ENCODE results near the gene STRIP1.

STRIP1 gene

DNA sequence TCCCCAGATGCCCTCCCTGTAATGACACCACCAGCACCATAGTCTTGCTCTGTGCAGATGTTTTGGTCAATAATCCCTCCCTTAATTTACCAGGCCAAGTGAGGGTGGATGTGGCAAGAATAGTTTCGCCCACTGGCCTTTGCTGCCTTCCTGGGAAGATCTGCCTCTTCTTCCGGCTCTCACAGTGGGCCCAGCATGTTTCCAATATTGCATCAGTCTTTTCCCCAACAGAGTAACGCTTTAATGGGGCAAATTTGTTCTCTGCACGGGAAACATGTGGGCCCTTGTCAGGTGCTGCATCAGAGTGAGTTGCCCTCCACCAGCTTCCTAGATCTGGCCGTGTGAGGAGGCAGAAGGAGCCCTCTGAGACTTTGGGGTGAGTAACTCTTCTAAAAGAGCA is 48.1 kb downstream of the STRIP1 start:
- peak overlapping the region; percentile 7 for H3K4me3 Mint-ChIP-seq
- no peak overlapping the region for H3K27ac Mint-ChIP-seq
- no peaks in the 10 kb centered on the region for H3K36me3 Mint-ChIP-seq (ENCODE audit: low read depth)
- peaks cover 58% of the 10 kb centered on the region for H3K27me3 Mint-ChIP-seq (ENCODE audit: low read depth)
- H3K9me3 Mint-ChIP-seq: no peaks in the 10 kb centered on the region
- peaks cover 14% of the 10 kb centered on the region for H3K4me1 Mint-ChIP-seq (ENCODE audit: low read depth)

GRCh38 chr1:110083061-110083865 is 48.8 kb downstream of the STRIP1 start:
- Mint-ChIP-seq H3K4me1 (ENCODE audit: low read depth) (peaks cover 16% of the 10 kb centered on the region), H3K27ac (peak overlapping the region; percentile 5), H3K27me3 (ENCODE audit: low read depth) (peaks cover 56% of the 10 kb centered on the region), H3K36me3 (ENCODE audit: low read depth) (no peaks in the 10 kb centered on the region), H3K9me3 (no peaks in the 10 kb centered on the region), H3K4me3 (peak overlapping the region; percentile 88)

- Mint-ChIP-seq H3K27ac (no peak overlapping the region), H3K36me3 (ENCODE audit: low read depth) (no peaks in the 10 kb centered on the region), H3K4me1 (ENCODE audit: low read depth) (peaks cover 16% of the 10 kb centered on the region), H3K27me3 (ENCODE audit: low read depth) (peaks cover 50% of the 10 kb centered on the region), H3K9me3 (no peaks in the 10 kb centered on the region), H3K4me3 (peak overlapping the region; percentile 88)
Observed at GRCh38 chr1:110083866-110084226, 49.4 kb downstream of the STRIP1 start.

DNA sequence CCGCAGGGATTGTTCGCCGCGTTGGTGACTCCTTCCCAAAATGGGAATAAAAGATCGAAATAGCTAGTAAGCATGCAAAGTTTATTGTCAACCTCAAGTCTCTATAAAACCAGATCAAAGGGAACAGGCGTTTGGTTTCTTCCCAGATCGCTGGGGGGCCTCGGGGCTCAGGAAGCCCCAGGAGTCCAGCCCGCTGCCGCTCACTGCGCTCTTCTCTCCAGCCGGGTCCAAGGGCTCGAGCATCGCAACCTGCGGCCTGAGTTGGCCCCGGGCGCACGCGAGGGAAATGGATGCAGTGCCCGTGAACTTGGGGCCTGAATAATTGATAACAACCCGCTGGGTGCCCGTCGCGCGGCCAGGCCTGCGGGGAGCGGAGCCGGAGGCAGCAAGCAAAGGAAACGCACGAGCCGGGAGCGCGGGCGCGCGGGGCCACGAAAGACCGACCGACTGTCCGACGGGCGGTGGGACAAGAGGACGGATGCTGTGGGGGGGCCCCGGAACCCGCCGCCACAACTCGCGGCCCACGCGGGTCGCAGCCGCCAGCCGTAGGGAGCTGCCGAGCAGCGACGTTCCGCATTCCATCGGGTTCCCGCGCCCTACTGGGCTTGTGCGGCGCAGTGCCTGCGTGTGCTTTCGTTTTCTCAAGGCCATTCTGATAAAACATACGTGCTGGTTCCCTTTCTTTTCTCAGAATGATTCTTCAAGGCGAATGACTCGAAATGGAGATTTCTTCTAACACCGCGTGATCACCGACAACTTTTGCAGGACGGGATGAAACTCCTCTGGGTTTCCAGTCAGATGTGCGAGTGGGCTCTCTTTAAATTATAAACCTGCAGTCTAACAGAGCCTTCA is 50.0 kb downstream of the STRIP1 start:
- peak overlapping the region; percentile 88 for H3K4me3 Mint-ChIP-seq
- H3K27ac Mint-ChIP-seq: no peak overlapping the region
- H3K36me3 Mint-ChIP-seq (ENCODE audit: low read depth): no peaks in the 10 kb centered on the region
- peaks cover 16% of the 10 kb centered on the region for H3K4me1 Mint-ChIP-seq (ENCODE audit: low read depth)
- no peaks in the 10 kb centered on the region for H3K9me3 Mint-ChIP-seq
- H3K27me3 Mint-ChIP-seq (ENCODE audit: low read depth): peaks cover 47% of the 10 kb centered on the region

- Mint-ChIP-seq H3K27me3 (ENCODE audit: low read depth) (peaks cover 52% of the 10 kb centered on the region), H3K36me3 (ENCODE audit: low read depth) (no peaks in the 10 kb centered on the region), H3K9me3 (no peaks in the 10 kb centered on the region), H3K4me1 (ENCODE audit: low read depth) (peaks cover 16% of the 10 kb centered on the region), H3K27ac (no peak overlapping the region), H3K4me3 (no peak overlapping the region)
Observed at GRCh38 chr1:110085671-110086070, 51.2 kb downstream of the STRIP1 start.

- H3K27ac Mint-ChIP-seq: no peak overlapping the region
- peaks cover 55% of the 10 kb centered on the region for H3K27me3 Mint-ChIP-seq (ENCODE audit: low read depth)
- H3K4me3 Mint-ChIP-seq: no peak overlapping the region
- no peaks in the 10 kb centered on the region for H3K36me3 Mint-ChIP-seq (ENCODE audit: low read depth)
- no peaks in the 10 kb centered on the region for H3K9me3 Mint-ChIP-seq
- H3K4me1 Mint-ChIP-seq (ENCODE audit: low read depth): peaks cover 16% of the 10 kb centered on the region
Observed at GRCh38 chr1:110086961-110087360, 52.5 kb downstream of the STRIP1 start.

GRCh38 chr1:110087812-110088738 is 53.7 kb downstream of the STRIP1 start:
- no peaks in the 10 kb centered on the region for H3K9me3 Mint-ChIP-seq
- H3K4me3 Mint-ChIP-seq: no peak overlapping the region
- peaks cover 13% of the 10 kb centered on the region for H3K4me1 Mint-ChIP-seq (ENCODE audit: low read depth)
- no peak overlapping the region for H3K27ac Mint-ChIP-seq
- H3K36me3 Mint-ChIP-seq (ENCODE audit: low read depth): no peaks in the 10 kb centered on the region
- H3K27me3 Mint-ChIP-seq (ENCODE audit: low read depth): peaks cover 58% of the 10 kb centered on the region

- Mint-ChIP-seq H3K36me3 (ENCODE audit: low read depth) (no peaks in the 10 kb centered on the region), H3K4me1 (ENCODE audit: low read depth) (peaks cover 6% of the 10 kb centered on the region), H3K27ac (no peak overlapping the region), H3K9me3 (no peaks in the 10 kb centered on the region), H3K27me3 (ENCODE audit: low read depth) (peaks cover 52% of the 10 kb centered on the region), H3K4me3 (no peak overlapping the region)
Observed at GRCh38 chr1:110088739-110089316, 54.4 kb downstream of the STRIP1 start.

GRCh38 chr1:110089561-110090275 is 55.3 kb downstream of the STRIP1 start:
- Mint-ChIP-seq H3K4me1 (ENCODE audit: low read depth) (peaks cover 3% of the 10 kb centered on the region), H3K36me3 (ENCODE audit: low read depth) (no peaks in the 10 kb centered on the region), H3K4me3 (no peak overlapping the region), H3K27me3 (ENCODE audit: low read depth) (peaks cover 53% of the 10 kb centered on the region), H3K27ac (no peak overlapping the region), H3K9me3 (no peaks in the 10 kb centered on the region)

DNA sequence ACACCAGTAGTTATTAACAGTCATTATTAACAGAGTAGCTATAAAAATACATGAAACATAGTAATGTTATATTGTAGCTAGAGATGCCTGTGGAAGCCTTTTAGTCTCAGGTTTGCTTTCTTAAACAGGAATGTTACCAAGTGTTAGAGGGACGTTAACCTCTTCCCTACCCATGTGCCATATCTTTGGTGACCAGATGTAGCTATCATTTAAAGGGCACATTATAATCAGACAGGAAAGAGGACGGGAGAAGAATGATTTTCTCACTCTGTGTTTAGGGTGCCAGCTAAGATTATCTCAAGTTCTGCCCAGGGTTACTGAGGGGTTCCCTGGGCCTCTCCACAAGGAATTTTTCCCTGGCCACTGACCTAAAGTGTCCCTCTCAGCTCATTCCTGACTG is 57.0 kb downstream of the STRIP1 start:
- Mint-ChIP-seq H3K27me3 (ENCODE audit: low read depth) (peaks cover 44% of the 10 kb centered on the region), H3K4me1 (ENCODE audit: low read depth) (peaks cover 1% of the 10 kb centered on the region), H3K27ac (no peak overlapping the region), H3K4me3 (no peak overlapping the region), H3K36me3 (ENCODE audit: low read depth) (no peaks in the 10 kb centered on the region), H3K9me3 (no peaks in the 10 kb centered on the region)

DNA sequence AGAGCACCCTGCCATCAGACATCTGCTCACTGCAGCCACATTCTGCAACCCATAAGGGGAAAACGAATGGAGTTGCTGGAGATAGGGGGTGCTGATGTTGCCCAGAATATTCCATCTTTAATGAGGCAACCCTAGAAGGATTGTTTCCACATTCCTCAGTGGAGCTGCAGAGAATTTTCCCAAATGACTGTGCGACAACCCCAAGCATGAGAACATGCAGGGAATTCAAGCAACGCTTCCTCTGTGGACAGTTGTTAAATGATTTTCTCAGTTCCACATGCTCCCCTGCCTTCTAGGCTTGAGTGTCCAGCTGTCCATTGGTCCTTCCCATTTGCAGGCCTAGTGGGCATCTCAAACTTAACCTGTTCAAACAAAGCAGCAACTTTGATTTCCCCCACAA is 57.4 kb downstream of the STRIP1 start:
- no peaks in the 10 kb centered on the region for H3K36me3 Mint-ChIP-seq (ENCODE audit: low read depth)
- peaks cover 40% of the 10 kb centered on the region for H3K27me3 Mint-ChIP-seq (ENCODE audit: low read depth)
- no peaks in the 10 kb centered on the region for H3K9me3 Mint-ChIP-seq
- peaks cover 1% of the 10 kb centered on the region for H3K4me1 Mint-ChIP-seq (ENCODE audit: low read depth)
- H3K4me3 Mint-ChIP-seq: no peak overlapping the region
- H3K27ac Mint-ChIP-seq: no peak overlapping the region

GRCh38 chr1:110092991-110093390 is 58.6 kb downstream of the STRIP1 start:
- no peak overlapping the region for H3K4me3 Mint-ChIP-seq
- H3K36me3 Mint-ChIP-seq (ENCODE audit: low read depth): no peaks in the 10 kb centered on the region
- no peak overlapping the region for H3K27ac Mint-ChIP-seq
- H3K4me1 Mint-ChIP-seq (ENCODE audit: low read depth): no peaks in the 10 kb centered on the region
- no peaks in the 10 kb centered on the region for H3K9me3 Mint-ChIP-seq
- peaks cover 34% of the 10 kb centered on the region for H3K27me3 Mint-ChIP-seq (ENCODE audit: low read depth)

- no peaks in the 10 kb centered on the region for H3K4me1 Mint-ChIP-seq (ENCODE audit: low read depth)
- no peaks in the 10 kb centered on the region for H3K36me3 Mint-ChIP-seq (ENCODE audit: low read depth)
- no peak overlapping the region for H3K4me3 Mint-ChIP-seq
- no peaks in the 10 kb centered on the region for H3K9me3 Mint-ChIP-seq
- peaks cover 37% of the 10 kb centered on the region for H3K27me3 Mint-ChIP-seq (ENCODE audit: low read depth)
- H3K27ac Mint-ChIP-seq: no peak overlapping the region
Observed at GRCh38 chr1:110094931-110095654, 60.7 kb downstream of the STRIP1 start.
